ENCODE data around the gene WWTR1. TPM values are rescaled to one million over a fixed set of nuclear protein-coding genes. Genes with fewer than 3 reads are reported as not detected.

Gene WWTR1
- total and polyA plus RNA-seq, 4 donors, result 4.5 to 11.8 (median 9.0) TPM

DNA sequence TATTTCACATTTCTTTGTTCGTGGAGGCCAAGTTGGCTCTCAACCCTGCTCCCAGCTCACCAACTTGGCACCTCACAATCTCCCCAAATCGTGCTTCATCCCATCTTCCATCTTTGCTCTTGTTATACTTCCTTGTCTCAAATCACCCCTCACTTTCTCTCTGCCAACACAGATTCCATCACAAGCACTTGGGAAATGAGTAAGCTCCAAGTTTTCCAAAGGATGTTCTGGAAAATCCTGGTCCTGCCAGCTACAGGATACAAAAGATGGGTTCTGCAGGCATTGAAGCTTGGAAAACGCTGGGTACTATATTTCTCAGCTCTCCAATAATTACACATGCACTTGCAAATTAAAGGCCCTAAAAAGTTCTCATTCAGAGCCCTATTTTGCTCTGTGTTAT lies 187.4 kb downstream of the WWTR1 start:
- Histone ChIP-seq H3K36me3 (ENCODE audit: control insufficient read depth in 4 of 4, insufficient read depth in 3 of 4, low read depth in 1 of 4, low read length in 3 of 4) (no peaks in the 10 kb centered on the region), H3K27me3 (ENCODE audit: control insufficient read depth in 4 of 4, insufficient read depth in 4 of 4, low read length in 3 of 4) (no peaks in the 10 kb centered on the region), H3K4me1 (ENCODE audit: control insufficient read depth in 4 of 4, insufficient read depth in 4 of 4, low read length in 3 of 4) (peaks cover 7 to 42% (median 29%) of the 10 kb centered on the region in 4 donors), H3K4me3 (ENCODE audit: low read depth in 1 of 3, low read length in 3 of 3) (no peak overlapping the region), H3K9ac (ENCODE audit: low read depth in 1 of 2, low read length in 2 of 2) (no peak overlapping the region), H3K9me3 (ENCODE audit: control insufficient read depth in 4 of 4, low read length in 3 of 4) (no peaks in the 10 kb centered on the region), H3K27ac (ENCODE audit: low read depth in 1 of 2, low read length in 2 of 2) (no peak overlapping the region)
- 79% methylated on average over 3 of the region's 3 CpGs for WGBS
- TF ChIP-seq HNF4A (conservative IDR thresholded peaks at IDR 0.05), result no peak
- no peak for TF ChIP-seq EGR1 (IDR thresholded peaks at IDR 0.05; ENCODE audit: low read depth in 2 of 2)
- no peak for TF ChIP-seq HNF4G (IDR thresholded peaks at IDR 0.05)
- TF ChIP-seq, protein P1, sequence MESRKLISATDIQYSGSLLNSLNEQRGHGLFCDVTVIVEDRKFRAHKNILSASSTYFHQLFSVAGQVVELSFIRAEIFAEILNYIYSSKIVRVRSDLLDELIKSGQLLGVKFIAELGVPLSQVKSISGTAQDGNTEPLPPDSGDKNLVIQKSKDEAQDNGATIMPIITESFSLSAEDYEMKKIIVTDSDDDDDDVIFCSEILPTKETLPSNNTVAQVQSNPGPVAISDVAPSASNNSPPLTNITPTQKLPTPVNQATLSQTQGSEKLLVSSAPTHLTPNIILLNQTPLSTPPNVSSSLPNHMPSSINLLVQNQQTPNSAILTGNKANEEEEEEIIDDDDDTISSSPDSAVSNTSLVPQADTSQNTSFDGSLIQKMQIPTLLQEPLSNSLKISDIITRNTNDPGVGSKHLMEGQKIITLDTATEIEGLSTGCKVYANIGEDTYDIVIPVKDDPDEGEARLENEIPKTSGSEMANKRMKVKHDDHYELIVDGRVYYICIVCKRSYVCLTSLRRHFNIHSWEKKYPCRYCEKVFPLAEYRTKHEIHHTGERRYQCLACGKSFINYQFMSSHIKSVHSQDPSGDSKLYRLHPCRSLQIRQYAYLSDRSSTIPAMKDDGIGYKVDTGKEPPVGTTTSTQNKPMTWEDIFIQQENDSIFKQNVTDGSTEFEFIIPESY (IDR thresholded peaks at IDR 0.05), result no peak
- no peak for TF ChIP-seq NR2F2 (IDR thresholded peaks at IDR 0.05)
- no peak for DNase-seq (ENCODE audit: low spot score)

DNA sequence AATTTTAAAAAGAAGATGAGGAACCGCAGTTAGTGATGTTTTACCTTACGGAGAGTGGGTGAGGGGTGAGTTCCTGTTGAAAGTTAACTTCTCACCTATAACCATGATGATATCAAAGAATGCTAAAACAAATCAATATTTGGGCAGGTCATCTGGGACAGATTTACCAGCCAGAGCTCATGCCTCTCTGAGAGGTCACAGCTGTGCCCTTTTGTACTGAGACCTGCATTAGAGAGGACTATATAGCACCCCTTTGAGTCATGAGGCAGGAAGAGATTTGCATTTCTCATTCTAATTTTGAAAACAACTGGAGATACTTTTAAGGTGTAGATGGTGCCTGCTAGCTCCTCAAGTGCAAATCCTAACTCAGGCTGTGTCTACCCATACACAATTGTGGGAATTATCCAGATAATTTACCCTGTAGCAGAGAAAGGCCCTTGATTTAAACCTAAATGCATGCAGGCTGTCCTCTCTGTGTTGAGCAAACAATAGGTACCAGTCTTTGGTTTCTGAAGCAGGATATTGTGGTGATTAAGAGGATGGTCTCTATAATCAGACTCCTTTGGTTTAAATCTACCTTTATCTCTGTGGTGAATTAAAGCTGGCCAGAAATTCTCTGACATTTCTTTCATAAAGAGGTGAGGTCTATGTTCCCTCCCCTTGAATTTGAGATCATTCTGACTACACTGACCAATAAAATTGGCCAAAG lies 189.2 kb downstream of the WWTR1 start:
- Histone ChIP-seq H3K9ac (ENCODE audit: low read depth in 1 of 2, low read length in 2 of 2) (peak overlapping the region in 1 of 2 donors; percentile 46), H3K4me3 (ENCODE audit: low read depth in 1 of 3, low read length in 3 of 3) (no peak overlapping the region), H3K27ac (ENCODE audit: low read depth in 1 of 2, low read length in 2 of 2) (peak overlapping the region; percentile 62 to 86), H3K9me3 (ENCODE audit: control insufficient read depth in 4 of 4, low read length in 3 of 4) (no peaks in the 10 kb centered on the region), H3K27me3 (ENCODE audit: control insufficient read depth in 4 of 4, insufficient read depth in 4 of 4, low read length in 3 of 4) (no peaks in the 10 kb centered on the region), H3K4me1 (ENCODE audit: control insufficient read depth in 4 of 4, insufficient read depth in 4 of 4, low read length in 3 of 4) (peaks cover 7 to 36% (median 23%) of the 10 kb centered on the region in 4 donors), H3K36me3 (ENCODE audit: control insufficient read depth in 4 of 4, insufficient read depth in 3 of 4, low read depth in 1 of 4, low read length in 3 of 4) (no peaks in the 10 kb centered on the region)
- TF ChIP-seq YY1 (IDR thresholded peaks at IDR 0.05) (peak; percentile 83), RAD21 (IDR thresholded peaks at IDR 0.05) (peak; percentile 60 to 66), HNF4A (conservative IDR thresholded peaks at IDR 0.05) (peak; percentile 96 to 97), SP1 (IDR thresholded peaks at IDR 0.05) (peak; percentile 98), NR2F2 (IDR thresholded peaks at IDR 0.05) (peak; percentile 94), EGR1 (IDR thresholded peaks at IDR 0.05; ENCODE audit: low read depth in 2 of 2) (peak in 1 of 2 donors; percentile 44), RXRA (IDR thresholded peaks at IDR 0.05) (peak; percentile 95 to 97), JUND (IDR thresholded peaks at IDR 0.05) (peak; percentile 88 to 91), GABPA (IDR thresholded peaks at IDR 0.05 in 1 of 2, conservative IDR thresholded peaks at IDR 0.05 in 1 of 2) (peak in 1 of 2 donors; percentile 55), HNF4G (IDR thresholded peaks at IDR 0.05) (peak; percentile 77), TAF1 (conservative IDR thresholded peaks at IDR 0.05) (no peak), FOXA2 (IDR thresholded peaks at IDR 0.05) (no peak), FOXA1 (IDR thresholded peaks at IDR 0.05) (peak; percentile 68)
- TF ChIP-seq, protein P2, sequence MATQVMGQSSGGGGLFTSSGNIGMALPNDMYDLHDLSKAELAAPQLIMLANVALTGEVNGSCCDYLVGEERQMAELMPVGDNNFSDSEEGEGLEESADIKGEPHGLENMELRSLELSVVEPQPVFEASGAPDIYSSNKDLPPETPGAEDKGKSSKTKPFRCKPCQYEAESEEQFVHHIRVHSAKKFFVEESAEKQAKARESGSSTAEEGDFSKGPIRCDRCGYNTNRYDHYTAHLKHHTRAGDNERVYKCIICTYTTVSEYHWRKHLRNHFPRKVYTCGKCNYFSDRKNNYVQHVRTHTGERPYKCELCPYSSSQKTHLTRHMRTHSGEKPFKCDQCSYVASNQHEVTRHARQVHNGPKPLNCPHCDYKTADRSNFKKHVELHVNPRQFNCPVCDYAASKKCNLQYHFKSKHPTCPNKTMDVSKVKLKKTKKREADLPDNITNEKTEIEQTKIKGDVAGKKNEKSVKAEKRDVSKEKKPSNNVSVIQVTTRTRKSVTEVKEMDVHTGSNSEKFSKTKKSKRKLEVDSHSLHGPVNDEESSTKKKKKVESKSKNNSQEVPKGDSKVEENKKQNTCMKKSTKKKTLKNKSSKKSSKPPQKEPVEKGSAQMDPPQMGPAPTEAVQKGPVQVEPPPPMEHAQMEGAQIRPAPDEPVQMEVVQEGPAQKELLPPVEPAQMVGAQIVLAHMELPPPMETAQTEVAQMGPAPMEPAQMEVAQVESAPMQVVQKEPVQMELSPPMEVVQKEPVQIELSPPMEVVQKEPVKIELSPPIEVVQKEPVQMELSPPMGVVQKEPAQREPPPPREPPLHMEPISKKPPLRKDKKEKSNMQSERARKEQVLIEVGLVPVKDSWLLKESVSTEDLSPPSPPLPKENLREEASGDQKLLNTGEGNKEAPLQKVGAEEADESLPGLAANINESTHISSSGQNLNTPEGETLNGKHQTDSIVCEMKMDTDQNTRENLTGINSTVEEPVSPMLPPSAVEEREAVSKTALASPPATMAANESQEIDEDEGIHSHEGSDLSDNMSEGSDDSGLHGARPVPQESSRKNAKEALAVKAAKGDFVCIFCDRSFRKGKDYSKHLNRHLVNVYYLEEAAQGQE (IDR thresholded peaks at IDR 0.05), result peak; percentile 89
- TF ChIP-seq, protein P3, sequence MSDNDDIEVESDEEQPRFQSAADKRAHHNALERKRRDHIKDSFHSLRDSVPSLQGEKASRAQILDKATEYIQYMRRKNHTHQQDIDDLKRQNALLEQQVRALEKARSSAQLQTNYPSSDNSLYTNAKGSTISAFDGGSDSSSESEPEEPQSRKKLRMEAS (IDR thresholded peaks at IDR 0.05), result peak; percentile 90
- TF ChIP-seq, protein P4, sequence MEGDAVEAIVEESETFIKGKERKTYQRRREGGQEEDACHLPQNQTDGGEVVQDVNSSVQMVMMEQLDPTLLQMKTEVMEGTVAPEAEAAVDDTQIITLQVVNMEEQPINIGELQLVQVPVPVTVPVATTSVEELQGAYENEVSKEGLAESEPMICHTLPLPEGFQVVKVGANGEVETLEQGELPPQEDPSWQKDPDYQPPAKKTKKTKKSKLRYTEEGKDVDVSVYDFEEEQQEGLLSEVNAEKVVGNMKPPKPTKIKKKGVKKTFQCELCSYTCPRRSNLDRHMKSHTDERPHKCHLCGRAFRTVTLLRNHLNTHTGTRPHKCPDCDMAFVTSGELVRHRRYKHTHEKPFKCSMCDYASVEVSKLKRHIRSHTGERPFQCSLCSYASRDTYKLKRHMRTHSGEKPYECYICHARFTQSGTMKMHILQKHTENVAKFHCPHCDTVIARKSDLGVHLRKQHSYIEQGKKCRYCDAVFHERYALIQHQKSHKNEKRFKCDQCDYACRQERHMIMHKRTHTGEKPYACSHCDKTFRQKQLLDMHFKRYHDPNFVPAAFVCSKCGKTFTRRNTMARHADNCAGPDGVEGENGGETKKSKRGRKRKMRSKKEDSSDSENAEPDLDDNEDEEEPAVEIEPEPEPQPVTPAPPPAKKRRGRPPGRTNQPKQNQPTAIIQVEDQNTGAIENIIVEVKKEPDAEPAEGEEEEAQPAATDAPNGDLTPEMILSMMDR (IDR thresholded peaks at IDR 0.05; ENCODE audit: low read depth, low read length, missing input control), result no peak
- TF ChIP-seq, protein P1 (IDR thresholded peaks at IDR 0.05), result peak; percentile 92
- TF ChIP-seq, protein P5, sequence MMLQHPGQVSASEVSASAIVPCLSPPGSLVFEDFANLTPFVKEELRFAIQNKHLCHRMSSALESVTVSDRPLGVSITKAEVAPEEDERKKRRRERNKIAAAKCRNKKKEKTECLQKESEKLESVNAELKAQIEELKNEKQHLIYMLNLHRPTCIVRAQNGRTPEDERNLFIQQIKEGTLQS (IDR thresholded peaks at IDR 0.05), result peak; percentile 68
- DNase-seq (ENCODE audit: low spot score), result no peak
- 39% methylated on average over 2 of the region's 2 CpGs for WGBS

Data from liver (tissue), 9 donors.